CD4-positive, alpha-beta T cell treated with Interleukin-6 for 4 hours (primary cell): ENCODE data around the gene LYRM4.
"Not testable (repeated sequence)": the region's sequence is repeated elsewhere in the genome, so short reads cannot be mapped to it uniquely, and the experiment has no call there.

Source experiments
- DNase-seq: peaks from one replicate; pipeline ENCODE4 v3.0.0-alpha.2; 2020; ENCODE audit warnings: mixed read lengths

The LYRM4 gene

GRCh38 chr6:5139828-5140771 is 120.7 kb downstream of the LYRM4 start:
- no peak for DNase-seq

DNA sequence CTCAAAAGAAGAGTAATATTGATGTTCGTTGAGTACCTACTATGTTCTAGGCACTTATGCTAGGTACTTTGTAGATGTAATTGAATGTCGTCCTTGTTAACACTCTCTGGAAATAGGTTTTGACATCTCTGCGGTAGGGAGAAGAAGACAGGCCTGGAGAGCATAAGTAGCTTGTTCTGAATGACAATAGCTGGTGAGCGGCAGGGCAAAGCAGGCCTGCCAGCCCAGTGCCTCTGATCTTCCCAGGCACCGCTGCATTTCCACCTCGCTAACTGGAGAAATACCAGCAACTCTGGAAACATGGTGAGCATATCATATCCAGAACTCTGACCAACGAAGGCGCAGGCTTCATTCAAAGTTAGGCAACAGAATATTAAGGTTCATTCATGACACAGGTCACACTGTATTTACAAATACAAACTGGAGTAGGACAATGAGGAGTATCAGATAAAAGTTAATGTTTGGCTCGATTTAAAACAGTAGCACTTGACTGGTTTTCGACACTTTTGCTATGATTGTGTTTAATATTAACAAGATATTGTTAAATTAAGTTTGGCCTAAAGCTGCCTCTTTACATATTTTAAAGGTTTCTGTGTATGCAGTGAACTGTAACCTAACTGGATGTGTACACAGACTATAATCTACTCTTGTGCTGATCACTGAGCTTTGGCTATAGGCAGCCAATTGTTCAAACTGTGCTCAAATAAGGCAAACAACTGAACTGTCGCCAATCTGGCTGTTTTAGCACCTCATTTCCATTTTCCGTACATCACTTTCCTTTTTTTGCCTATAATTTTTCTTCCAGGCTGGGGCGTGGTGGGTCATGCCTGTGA is 121.5 kb downstream of the LYRM4 start:
- DNase-seq: no peak

GRCh38 chr6:5136851-5137250 is 123.9 kb downstream of the LYRM4 start:
- DNase-seq: no peak

DNA sequence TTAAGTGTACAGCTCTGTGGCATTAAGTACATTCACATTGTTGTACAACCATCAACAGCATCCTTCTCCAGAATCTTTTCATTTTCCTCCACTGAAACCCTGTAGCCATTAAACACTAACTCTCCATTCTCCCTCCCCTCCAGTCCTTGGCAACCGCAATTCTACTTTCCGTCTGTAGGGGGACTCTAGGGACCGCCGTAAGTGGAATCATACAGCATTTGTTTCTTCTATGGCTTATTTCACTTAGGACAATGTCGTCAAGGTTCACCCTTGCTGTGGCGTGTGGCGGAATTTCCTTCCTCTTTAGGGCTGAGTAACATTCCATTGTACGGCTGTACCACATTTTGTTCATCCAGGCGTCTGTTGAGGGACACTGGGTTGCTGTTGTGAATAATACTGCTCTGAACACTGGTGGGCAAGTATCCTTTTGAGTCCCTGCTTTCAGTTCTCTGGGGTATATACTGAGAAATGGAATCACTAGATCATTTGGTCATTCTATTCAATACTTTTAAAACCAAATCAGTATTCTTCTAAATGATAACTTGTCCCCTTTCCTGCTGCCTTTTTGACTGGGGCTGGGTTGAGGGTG is 124.9 kb downstream of the LYRM4 start:
- peak; percentile 28 for DNase-seq

DNA sequence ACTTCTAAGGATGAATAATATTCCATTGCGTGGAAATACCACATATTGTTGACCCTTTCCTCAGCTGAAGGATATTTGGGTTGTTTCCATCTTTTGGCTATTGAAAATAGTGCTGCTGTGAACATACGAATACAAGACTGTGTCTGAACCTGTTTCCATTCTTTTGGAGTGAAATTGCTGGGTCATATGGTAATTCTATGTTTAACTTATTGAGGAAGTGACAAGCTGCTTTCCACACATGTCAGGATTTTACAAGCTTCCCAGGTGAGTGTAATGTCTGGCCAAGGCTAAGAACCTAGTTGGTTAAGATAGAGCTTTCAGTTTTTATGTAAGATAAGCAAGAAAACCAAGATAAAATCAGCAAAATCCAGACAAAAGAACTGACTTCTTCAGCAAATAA is 126.8 kb downstream of the LYRM4 start:
- no peak for DNase-seq

- no peak for DNase-seq
These were observed 128.0 kb downstream of the LYRM4 start for GRCh38 chr6:5132731-5133130.

DNA sequence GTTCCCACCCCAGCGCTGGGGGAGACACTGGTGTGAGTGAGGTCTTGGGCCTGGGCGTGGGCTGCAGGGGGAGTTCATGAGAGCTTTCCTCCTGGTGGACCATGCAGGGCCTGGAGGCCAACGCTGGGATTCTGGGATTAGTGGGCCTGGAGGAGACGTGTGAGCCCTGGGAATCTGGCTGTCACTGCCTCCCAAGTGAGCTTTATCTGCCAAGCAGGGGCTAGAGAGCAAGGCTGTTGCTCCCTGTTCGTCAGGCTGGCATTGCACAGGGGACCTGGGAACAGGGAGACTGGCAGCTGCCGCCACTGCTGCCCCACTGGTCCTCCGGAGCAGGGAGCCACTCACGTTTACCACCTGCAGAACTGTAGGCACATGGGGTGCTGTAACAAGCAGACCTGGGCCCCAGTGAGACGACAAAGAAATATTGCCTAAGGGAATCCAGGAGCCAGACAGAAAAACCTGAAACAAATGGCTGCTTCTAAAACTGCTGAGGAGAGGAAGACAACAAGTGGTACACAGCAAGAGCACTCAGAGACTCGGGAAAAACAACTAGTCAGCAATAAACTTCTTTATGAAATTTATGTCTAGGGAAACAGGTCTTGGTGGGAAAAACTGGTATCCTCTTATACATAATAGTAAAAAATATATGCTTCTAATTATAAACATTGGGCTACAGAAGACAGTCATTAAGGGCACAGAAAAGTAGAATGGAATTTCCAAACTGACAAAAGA is 130.4 kb downstream of the LYRM4 start:
- no peak for DNase-seq

- no peak for DNase-seq
These were observed 132.4 kb downstream of the LYRM4 start for GRCh38 chr6:5128351-5128750.

- no peak for DNase-seq
These were observed 133.6 kb downstream of the LYRM4 start for GRCh38 chr6:5127106-5127687.

- no peak for DNase-seq
These were observed 134.5 kb downstream of the LYRM4 start for GRCh38 chr6:5126214-5126613.

- no peak for DNase-seq
These were observed 135.4 kb downstream of the LYRM4 start for GRCh38 chr6:5125152-5126006.

DNA sequence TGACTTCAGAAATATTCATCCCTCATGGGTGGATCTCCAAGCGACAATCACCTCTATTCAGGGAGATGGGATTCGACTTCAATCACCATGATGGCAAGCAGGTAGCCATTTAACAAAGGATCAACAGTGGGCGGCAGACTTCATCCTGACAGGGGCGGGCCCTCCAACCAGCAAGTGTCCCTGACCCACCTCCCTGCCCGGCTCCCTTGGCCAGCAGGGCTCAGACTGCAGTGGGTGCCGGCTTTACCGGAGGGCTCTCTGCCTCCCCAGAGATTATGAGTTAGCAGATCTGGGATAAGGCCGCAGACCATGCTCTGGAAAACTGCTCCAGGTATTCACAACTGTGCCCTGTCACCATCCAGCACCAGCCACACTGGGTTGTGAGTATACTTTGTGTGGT is 136.2 kb downstream of the LYRM4 start:
- DNase-seq: no peak

DNA sequence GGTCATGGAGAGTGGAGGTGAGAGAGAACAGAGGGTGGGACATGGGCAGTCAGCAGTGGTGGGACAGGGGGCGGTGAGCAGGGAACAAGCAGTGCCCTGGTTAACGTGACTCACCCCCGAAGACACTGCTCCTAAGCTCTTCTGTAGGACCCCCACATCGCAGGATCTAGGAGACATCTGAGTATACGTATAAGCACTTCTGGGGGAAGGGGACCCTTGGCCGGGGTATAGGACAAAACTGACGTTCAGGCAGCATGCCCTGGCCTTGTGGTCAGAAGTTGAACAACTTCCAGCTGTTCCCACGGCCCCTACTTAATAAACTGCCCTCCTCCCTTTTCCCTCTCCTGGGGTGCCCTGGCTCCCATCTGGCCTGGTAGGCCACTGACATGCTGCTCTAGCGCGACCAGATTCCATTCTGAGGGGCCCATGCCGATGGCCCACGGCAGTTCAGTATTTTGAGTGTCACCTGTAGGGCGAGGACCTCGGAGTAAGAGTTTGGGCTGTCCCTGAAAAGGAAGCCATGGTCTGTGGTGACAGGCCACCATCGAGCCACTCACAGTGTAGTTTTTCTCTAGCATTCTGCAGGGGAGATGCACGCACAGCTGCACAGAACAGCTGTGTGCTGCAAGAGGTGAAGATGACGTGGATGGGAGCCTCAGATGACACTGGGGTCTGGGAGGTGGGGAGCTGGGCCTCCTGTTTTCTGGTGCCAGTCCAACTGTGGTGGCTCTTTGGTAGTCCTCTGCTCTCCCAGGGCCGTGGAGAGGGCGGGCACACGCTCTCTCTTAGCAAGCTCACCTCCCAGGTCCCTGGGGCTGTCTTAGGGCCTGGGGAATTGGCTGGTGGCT is 137.2 kb downstream of the LYRM4 start:
- no peak for DNase-seq

DNA sequence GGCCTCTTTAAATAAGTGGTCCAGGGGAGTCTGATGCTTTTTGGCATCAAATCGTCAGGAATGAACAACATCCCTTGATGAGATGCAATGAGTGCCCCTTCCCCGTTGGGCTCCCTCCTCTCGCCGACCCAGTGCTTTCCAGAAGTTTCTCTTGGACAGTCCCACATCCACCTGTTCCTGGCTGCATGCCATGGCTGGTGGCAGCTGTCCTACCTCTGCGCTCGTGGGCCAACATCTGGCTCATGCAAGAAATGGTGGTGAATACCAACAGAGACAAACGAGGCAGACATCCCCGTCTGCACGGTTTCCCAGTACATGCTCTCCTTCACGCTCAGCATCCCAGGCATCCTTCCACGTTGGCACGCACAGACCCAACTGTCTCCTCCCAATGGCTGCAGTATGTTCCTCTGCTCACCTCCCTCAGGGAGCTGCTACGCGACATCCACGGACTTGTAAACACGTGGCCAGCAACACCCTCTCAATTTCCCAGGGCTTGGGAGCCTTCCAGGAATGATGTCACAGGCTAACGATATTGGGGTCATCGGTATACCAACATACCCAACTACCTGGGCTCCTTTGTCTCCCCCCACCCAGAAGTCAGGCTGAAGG is 138.1 kb downstream of the LYRM4 start:
- no peak for DNase-seq

DNA sequence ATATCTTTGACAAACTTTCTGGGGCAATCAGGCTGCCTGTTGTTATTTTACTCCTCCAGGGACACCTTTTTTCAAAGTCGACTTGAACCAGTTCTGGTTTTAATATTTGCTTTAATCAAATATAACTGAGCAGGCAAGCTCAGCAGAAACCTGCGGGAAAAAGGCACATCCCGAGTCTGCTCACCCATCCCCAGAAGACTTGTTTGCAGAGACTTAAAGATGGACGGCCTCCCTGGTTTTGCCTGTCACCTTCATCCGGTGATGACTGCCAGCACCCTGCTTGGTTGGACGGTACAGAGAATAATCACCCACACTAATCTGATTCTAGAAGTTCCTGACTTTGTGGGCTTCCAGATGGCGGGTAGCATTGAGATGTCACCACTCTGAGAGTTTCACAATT is 138.8 kb downstream of the LYRM4 start:
- no peak for DNase-seq

GRCh38 chr6:5121479-5121878 is 139.3 kb downstream of the LYRM4 start:
- no peak for DNase-seq

GRCh38 chr6:5120543-5120942 is 140.2 kb downstream of the LYRM4 start:
- DNase-seq: not testable (repeated sequence)

GRCh38 chr6:5120011-5120410 is 140.7 kb downstream of the LYRM4 start:
- no peak for DNase-seq

DNA sequence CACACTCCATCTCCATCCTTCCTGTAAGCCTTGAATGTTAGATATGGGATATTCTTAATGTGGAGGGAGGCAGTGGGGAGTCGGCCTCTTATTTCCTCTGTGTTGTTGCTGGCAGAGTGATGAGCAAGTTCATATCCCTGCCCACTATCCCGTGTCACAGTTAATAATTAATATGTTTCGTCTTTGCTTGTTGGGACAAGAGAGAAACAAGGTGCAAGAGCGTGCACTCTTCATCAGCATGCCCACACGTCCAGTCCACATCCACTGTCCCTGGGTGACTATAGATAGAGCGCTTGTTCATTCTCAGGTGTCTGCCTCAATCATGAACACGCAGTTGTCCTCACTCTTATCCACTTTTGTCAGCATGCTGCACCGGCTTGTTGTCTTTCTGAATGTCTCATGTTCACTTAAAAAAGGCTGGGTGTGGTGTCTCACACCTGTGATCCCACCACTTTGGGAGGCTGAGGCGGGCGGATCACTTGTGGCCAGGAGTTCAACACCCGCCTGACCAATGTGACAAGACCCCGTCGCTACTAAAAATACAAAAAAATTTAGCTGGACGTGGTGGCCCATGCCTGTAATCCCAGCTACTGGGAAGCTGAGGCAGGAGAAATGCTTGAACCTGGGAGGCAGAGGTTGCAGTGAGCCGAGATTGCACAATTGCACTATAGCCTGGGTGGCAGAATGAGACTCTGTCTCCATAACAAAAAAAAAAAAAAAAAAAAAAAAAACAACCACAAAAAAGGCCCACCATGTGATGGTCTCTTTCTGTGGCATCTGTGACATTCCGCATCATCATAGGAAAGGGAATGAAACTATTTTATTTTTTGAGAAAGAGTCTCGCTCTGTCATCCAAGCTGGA is 141.4 kb downstream of the LYRM4 start:
- no peak for DNase-seq
